NB4 (cell line): ENCODE results near the gene CIAO2B.
"Not testable (repeated sequence)": the region's sequence is repeated elsewhere in the genome, so short reads cannot be mapped to it uniquely, and the experiment has no call there.

ENCODE experiments used
- DNase-seq: peaks from one replicate; pipeline ENCODE4 v3.0.0; 2010; ENCODE audit warnings: low read depth
- H3K4me3 ChIP-seq: one replicate; pipeline ENCODE4 v1.5.1; 2011; ENCODE audit warnings: mild to moderate bottlenecking, low read depth, low read length, moderate library complexity
- MYC ChIP-seq: IDR thresholded peaks from 2 replicates; pipeline ENCODE4 v1.6.1; 2011; ENCODE audit warnings: low read depth, low read length
- POLR2A ChIP-seq: IDR thresholded peaks from 2 replicates; pipeline ENCODE4 v1.6.1; 2011; ENCODE audit warnings: mild to moderate bottlenecking; ENCODE audit not compliant: insufficient read length; ENCODE audit errors: extremely low read depth
- TF ChIP-seq, protein P1 (sequence below): IDR thresholded peaks from 2 replicates; pipeline ENCODE4 v1.6.1; 2011; ENCODE audit warnings: low read depth, low read length
- TF ChIP-seq, protein P2 (sequence below): IDR thresholded peaks from one replicate; pipeline ENCODE4 v1.5.1; 2012; ENCODE audit warnings: low read depth, low read length

The CIAO2B gene

DNA sequence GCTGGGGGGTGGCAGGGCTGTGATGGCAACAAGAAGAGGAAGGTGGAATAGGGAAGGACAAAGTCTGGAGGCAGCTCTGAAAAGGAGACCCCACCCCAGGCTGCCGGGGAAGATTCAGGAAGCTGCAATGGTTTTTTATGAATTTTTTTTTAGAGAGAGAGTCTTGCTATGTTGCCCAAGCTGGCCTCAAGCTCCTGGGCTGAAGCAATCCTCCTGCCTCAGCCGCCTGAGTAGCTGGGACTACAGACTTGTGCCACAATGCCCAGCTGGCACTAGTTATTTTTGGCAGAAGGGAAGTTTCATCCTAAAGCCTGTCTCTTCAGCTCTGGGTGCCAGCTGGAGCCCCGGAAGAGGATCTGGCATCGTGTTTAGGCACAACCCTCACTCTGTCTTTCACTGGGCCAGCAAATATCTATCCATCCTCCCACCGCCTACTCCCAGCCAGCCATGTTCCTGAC is 25.5 kb upstream of the CIAO2B start:
- TF ChIP-seq, protein P1, sequence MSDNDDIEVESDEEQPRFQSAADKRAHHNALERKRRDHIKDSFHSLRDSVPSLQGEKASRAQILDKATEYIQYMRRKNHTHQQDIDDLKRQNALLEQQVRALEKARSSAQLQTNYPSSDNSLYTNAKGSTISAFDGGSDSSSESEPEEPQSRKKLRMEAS = no peak
- TF ChIP-seq POLR2A = no peak
- H3K4me3 ChIP-seq = no peak overlapping the region
- DNase-seq = no peak

DNA sequence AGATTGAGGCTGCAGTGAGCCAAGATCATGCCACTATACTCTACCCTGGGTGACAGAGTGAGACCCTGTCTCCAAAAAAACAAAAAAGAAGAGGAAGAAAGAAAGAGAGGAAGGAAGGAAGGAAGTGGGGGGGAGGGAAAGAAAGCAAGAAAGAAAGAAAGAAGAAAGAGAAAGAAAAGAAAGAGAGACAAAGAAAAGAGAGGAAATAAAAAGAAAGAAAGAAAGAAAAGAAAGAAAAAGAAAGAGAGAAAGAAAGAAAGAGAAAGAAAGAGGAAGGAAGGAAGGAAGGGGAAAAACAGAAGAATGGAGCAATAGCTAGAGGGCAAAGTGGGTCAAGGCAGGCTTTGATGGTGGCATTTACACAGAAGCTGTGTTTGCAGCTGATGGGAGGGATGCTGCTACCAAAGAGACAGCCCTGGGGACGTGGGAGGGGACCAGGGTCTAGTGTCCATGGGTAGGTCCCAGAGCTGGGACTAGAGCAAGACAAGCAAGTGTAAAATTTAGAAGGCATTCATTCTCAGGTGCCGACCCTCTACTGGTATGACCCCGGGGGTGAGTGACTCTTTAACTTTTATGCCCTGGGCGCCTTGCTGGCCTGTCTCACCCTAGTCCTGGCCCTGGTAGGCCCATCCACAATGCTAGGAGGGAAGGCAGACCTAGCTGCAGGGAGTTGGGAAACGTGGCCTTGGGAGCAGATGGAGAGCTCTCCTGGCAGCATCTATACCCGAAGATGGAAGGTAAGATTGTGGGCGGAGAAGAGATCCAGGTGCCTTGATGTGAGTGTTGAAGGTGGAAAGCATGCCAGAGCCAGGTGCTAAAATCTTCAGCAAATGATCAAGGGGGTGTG is 24.9 kb upstream of the CIAO2B start:
- no peak for TF ChIP-seq POLR2A
- TF ChIP-seq, protein P2, sequence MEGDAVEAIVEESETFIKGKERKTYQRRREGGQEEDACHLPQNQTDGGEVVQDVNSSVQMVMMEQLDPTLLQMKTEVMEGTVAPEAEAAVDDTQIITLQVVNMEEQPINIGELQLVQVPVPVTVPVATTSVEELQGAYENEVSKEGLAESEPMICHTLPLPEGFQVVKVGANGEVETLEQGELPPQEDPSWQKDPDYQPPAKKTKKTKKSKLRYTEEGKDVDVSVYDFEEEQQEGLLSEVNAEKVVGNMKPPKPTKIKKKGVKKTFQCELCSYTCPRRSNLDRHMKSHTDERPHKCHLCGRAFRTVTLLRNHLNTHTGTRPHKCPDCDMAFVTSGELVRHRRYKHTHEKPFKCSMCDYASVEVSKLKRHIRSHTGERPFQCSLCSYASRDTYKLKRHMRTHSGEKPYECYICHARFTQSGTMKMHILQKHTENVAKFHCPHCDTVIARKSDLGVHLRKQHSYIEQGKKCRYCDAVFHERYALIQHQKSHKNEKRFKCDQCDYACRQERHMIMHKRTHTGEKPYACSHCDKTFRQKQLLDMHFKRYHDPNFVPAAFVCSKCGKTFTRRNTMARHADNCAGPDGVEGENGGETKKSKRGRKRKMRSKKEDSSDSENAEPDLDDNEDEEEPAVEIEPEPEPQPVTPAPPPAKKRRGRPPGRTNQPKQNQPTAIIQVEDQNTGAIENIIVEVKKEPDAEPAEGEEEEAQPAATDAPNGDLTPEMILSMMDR = no peak
- TF ChIP-seq MYC = no peak
- TF ChIP-seq, protein P1 = no peak
- H3K4me3 ChIP-seq = no peak overlapping the region
- DNase-seq = no peak

DNA sequence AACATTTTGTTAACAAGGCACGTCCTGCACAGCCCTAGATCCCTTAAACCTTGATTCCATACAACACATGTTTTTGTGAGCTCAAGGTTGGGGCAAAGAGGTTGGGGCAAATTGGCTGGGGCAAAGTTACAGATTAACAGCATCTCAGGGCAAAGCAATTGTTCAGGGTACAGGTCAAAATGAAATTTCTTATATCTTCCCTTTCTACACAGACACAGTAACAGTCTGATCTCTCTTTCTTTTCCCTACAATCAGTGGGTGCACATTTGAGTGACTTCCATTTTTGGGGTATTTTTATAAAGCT is 21.9 kb upstream of the CIAO2B start:
- DNase-seq, H3K4me3 ChIP-seq: not testable (repeated sequence)

DNA sequence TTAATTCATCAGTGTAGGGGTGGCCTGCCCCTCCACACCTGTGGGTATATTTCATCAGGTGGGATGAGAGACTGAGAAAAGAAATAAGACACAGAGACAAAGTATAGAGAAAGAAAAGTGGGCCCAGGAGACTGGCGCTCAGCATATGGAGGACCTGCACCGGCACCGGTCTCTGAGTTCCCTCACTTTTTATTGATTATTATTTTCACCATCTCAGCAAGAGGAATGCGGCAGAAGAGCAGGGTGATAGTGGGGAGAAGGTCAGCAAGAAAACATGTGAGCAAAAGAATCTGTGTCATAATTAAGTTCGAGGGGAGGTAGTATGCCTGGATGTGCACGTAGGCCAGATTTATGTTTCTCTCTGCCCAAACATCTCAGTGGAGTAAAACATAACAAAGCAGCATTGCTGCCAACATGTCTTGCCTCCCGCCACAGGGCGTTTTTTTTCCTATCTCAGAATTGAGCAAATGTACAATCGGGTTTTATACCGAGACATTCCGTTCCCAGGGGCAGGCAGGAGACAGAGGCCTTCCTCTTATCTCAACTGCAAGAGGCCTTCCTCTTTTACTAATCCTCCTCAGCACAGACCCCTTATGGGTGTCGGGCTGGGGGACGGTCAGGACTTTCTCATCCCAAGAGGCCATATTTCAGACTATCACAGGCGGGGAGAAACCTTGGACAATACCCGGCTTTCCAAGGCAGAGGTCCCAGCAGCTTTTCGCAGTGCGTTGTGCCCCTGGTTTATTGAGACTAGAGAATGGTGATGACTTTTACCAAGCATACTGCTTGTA is 21.4 kb upstream of the CIAO2B start:
- not testable (repeated sequence) for DNase-seq, H3K4me3 ChIP-seq

DNA sequence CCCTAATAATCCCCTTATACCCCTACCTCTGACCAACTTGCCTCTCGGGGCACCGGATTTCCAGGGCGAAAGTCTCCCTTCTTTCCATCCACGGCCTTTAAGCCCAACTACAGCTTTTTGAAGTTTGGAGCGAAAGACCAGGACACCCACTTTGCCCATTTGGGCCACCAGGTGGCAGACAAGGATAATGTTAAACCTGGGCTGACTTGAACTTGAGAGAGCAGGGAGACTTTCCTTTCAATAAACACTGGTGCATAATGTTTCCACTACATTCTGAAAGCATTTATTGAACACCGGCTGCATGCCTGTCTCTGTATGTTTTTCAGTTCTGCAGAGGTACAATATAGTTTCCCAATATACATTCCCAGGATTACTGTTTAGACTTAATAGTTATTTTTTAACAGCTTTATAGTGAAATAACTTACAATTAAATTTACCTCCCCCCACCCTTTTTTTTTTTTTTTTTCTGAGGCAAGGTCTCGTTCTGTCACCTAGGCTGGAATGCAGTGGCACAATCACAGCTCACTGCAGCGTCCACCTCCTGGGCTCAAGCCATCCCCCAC is 20.0 kb upstream of the CIAO2B start:
- DNase-seq = peak; percentile 79
- TF ChIP-seq MYC = no peak
- no peak for TF ChIP-seq POLR2A
- TF ChIP-seq, protein P2 = peak; percentile 89
- TF ChIP-seq, protein P1 = no peak
- no peak overlapping the region for H3K4me3 ChIP-seq

DNA sequence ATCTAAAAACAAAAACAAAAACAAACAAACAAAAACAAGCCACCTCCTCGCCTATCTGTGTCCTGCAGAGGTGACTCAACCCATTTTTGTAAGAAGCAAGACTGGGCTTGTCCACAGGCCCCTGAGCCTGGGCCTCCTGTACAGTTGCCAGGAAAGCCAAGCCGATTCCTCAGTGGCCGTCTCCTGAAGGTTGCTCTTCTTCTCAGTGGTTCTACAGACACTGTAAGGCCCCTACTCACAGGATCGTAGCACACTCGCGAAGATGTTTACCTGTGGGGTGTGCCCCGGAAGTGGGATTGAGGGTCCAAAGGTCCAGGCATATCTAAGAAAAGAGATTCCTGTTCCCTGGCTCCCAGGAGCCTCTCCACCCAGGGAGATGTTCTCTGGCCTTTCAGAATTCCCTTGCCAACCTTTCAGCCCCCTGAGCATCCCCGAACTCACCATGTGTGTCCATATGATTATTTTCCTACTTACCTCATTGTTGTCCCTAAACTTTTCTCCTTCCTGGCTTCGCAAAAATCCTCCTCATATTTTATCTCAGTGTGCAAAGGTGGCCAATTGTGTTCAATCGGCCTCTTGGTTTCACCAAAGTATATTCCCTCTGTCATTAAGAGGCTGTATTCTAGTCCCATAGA is 19.4 kb upstream of the CIAO2B start:
- TF ChIP-seq, protein P2 = no peak
- no peak for DNase-seq
- H3K4me3 ChIP-seq = no peak overlapping the region

DNA sequence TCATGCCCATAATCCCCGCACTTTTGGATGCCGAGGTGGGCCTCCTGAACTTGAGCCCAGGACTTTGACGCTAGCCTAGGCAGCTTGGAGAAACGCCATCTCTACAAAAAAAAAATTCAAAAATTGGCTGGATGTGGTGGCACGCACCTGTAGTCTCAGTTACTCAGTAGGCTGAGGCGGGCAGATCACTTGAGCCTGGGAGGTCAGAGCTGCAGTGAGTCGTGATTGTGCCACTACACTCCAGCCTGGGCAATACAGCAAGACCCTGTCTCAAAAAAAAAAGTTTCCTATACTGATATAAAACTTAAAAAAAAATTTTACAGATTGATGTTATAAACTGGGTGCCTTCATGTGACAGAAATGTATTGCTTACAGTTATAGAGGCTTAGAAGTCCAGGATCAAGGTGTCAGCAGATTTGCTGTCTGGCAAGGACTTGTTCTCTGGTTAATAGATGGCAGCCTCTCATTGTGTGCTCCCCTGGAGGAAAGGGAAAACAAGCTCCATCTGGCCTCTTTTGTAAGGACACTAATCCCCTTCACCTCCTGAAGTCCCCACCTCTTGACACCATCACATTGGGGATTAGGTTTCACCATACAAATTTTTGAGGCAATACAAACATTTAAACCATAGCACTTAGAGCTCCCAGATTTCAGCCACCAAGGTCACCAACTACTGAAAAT is 18.4 kb upstream of the CIAO2B start:
- TF ChIP-seq, protein P1 = no peak
- TF ChIP-seq, protein P2 = no peak
- TF ChIP-seq POLR2A (no peak), MYC (no peak)
- DNase-seq = no peak
- H3K4me3 ChIP-seq = no peak overlapping the region
